Activated CD8-positive, alpha-beta memory T cell treated with anti-CD3 and anti-CD28 coated beads for 4 hours (primary cell): ENCODE results near the gene TMEM217.

Source experiments
- DNase-seq, 2 donors: peaks; one replicate each; pipeline ENCODE4 v3.0.0-alpha.2; 2020; ENCODE audit warnings: low read depth in 2 of 2

Gene TMEM217

DNA sequence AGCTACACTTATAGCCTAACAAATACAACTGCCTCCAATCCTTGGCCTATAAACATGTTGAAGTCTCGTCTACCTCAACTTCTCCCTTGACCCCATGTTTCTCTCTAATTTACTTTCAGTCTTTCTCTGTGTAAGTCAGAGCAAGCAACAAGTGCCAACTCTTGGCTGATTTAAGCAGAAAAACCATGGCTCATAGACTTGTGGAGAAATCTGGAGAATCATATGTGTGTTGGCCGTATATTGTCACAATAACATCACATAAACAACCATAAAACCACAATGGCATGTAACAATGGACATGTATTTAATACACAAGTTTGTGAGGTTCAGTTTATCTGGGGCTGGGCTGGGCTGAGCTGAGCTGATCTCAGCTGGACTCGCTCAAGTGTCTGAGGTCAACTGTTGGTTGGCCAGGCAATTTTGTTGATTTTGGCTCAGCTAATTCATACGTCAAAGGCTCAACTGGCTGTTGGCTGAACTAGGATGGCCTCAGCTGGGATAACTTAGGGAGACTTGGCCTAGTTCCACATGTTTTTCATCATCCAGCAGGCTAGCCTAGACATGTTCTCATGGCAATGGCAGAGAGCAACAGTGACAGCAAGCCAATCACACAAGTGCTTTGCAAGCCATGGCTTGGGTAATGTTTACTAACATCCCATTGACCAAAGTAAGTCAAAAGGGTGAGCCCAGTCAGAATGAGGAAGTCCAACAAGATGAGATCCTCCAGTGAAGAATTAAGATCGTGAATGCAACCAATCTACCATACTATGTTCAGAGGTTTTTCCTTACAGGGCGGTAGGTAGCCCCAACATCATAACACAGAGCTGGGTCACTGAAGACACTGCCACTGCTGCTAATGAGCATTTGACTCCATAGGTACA lies 13.3 kb downstream of the TMEM217 start:
- DNase-seq = no peak

DNA sequence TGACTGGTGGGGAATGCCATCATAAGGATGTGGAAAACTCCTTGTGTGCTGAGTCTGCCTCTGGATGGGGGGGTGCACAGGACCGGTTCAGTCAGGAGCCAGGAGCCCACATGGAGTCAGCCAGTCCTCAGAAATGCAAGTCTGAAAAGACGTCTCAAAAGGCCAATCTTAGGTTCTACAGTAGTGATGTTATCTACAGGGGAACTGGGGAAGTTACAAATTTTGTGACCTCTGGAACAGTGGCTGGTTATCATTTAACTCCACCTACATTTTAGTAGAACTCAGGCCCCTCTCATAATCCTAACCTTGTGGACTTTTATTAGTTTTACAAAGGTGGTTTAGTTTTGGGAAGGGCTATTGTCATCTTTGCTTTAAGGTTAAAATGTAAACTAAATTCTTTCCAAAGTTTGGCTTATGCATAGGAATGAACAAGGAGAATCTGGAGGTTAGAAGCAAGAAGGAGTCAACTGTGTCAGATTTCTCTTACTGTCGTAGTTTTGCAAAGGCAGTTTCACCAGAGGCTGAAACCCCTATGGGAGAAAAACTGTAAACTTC lies 14.1 kb downstream of the TMEM217 start:
- DNase-seq = no peak

DNA sequence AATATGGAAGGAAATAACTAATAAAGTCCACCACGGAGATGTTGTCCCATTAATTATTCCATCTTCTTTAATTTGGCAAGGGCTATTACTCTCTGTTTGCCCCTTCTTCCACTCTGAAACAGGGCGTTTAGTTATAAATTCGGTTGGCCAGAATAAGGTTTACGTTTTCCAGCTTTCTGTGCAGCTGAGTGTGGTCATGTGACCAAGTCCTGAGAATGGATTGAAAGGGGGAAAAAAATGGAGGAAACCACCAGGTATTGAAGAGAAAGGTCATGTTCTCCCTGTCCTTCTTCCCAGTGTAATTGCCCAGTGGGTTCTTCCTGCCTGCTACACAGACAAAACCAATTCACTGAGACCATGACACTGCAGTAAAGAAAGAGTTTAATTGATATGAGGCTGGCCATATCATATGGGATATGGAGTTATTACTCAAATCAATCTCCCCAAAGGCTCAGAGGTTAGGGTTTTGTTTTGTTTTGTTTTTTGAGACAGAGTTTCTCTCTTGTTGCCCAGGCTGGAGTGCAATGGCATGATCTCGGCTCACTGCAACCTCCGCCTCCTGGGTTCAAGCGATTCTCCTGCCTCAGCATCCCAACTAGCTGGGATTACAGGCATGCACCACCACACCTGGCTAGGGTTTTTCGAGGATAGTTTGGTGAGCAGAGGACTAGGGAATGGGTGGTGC lies 14.7 kb downstream of the TMEM217 start:
- no peak for DNase-seq

DNA sequence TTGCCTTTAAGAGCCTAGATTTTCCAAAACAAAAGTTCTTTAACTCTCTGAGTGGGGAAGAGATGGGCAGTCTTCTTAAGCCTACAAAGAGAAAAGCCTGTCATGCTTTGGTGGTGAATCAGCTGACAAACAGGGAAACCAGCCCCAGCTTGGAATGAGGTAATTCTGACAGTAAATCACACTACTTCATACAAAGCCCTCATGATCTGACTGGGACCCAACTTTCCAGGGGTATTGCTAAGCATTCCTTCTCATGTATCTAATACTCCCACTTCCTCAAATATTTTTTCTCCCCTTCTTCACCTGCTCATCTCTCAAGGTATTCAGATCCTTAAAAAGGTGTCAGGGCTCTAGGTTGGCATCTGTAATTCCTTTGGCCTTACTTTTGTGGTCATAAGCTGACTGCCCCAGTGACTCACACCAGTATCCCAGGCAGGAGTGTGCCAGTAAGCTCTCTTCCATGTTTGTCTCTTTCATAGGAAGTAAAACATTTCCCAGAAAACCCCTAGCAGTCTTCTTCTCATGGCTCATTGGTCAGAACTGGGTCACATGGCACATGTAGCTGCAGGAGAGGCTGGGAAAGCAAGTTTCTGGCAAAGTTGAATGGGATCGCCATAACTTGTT lies 15.4 kb downstream of the TMEM217 start:
- DNase-seq = no peak

DNA sequence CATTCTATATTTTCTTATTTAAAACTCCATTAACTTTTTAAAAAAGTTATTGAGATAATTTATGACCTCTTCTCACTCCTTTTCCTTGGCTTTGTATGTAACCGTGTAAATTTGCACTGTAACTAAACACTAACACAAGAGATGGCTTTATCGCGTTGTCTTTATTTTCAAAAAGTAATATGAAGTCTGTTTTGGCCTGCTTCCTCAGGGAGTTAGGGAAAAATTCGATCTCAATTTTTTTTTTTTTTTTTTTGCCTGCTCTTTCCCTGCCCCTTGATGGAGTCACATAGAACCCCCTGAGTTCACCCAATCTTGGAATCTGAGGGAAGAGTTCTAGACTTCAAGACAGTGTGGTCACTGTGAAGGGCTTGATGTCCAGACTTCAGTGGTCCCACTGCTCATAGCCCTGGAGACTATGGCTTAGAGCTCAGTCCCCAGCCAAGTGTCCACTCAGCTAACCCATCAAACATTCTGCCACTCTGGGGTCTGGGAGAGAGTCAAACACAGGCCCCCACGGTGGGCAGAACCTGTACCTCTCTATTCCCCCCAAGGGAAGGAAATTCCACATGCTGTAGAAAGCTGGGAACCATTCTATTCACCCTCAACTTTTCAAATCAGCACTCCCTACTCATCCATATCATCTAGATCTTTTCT lies 16.0 kb downstream of the TMEM217 start:
- DNase-seq = no peak

DNA sequence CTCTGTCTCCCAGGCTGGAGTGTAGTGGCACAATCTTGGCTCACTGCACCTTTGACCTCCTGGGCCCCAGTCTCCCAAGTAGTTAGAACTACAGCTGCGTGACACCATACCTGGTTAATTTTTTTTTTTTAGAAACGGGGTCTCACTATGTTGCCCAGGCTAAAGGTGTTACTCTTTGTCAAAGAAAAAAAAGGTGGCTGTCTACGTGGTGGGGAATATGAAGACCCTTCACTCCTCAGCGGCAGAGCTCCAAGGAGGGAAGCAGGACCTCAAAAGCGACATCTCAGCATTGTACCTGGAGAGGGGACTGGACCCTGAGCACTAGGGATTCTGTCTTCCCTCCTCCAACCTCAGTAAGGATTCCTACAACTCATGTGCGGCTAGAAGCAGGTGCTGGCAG lies 16.8 kb downstream of the TMEM217 start:
- no peak for DNase-seq

DNA sequence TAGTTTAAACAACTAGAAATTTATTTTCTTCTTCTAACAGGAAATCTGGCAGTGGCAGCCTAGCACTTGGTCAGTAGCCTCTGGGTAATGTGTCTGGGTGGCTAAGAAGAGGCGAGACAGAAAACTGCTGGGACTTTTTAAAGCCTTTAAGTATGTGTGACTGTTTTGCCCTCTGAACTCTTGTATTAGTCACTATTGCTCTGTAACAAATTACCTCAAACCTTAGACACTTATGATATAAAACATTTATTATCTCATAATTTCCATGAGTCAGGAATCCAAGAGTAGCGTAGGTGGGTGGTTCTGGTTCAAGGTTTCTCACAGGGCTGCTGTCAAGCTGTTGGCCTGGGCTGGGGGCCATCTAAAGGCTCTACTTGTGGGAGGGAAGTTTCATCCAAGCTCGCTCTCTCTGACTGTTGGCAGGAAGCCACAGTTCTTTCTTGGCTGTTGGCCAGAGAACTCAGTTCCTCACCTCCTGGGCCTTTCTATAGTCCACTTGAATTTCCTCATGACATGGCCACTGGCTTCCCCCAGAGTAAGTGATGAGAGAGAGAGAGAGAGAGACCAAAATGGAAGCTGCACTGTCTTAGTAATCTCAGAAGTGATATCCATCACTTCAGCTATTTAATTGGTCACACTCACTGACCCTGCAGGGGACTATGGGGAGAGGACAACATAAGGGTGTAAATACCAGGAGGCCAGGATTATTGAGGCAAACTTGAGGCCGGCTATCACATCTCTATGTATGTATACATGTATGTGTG lies 17.8 kb downstream of the TMEM217 start:
- DNase-seq = peak; percentile 56 to 63

DNA sequence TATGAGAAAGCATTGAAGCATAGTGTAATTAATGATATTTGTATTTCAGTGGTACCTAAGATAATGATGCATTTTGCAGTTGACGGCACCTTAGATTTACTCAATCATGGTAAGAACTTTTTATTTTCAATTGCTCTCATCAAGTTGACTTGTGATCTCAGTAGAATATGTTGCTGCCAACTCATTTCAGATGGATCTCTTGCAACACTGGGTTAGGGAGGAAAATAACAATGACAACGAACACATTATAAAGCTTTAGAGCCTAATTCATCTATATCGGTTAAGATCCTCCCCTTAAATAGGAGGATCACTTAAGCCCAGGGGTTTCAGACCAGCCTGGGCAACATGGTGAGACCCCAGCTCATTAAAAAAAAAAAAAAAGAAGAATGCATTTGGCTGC lies 18.4 kb downstream of the TMEM217 start:
- no peak for DNase-seq

DNA sequence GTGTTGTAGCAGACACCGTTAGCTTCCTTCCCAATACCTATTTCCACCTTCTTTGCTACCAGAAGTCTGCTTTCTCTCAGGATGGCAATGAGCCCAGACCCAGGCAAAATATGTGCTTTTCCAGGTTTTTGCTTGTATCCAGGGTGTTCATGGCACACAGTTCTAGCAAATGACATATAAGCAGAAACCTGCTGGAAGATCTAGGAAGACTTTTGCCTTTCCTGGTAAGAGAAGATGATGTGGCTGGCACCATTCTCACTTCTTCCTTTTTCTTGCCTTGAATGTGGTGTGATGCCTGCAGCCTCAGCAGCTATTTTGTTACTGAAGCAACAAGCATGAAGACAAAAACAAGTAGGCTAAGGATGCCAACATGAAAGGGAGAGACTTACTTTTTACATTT lies 19.6 kb downstream of the TMEM217 start:
- no peak for DNase-seq

DNA sequence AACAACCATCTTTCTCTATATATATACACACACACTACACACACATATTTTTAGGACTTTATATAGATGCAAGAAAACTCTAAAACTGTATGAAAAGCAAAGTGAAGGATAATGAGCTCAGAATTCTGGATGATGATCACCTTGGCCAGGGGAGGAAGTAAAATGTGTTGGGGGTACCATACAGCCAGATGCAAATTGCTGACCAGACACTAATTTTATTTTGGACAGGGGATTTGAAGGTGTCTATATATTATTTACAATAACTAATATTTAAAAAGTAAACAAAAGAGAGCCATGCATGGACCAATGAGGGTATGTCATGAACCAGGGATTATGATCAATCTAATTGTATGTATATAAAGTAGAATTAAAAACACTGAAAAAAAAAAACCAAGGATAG lies 20.2 kb downstream of the TMEM217 start:
- DNase-seq = no peak

DNA sequence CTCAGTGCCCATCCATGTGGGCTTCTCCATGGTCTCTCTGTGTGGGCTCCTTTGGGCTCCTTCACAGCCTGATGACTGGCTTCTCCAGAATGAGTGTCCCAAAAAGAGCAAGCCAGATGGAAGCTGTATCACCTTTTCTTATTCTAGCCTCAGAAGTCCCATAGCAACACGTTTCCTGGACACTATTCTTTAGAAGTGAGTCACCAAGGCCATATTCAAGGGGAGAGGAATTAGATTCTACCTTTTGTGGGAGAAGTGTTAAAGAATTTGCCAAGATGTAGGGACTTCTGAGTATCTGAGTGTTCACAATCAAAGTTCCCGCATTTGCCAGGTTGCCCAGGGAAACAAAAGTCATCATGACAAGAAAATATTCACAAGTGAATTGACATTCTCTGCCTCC lies 21.0 kb downstream of the TMEM217 start:
- DNase-seq = no peak

DNA sequence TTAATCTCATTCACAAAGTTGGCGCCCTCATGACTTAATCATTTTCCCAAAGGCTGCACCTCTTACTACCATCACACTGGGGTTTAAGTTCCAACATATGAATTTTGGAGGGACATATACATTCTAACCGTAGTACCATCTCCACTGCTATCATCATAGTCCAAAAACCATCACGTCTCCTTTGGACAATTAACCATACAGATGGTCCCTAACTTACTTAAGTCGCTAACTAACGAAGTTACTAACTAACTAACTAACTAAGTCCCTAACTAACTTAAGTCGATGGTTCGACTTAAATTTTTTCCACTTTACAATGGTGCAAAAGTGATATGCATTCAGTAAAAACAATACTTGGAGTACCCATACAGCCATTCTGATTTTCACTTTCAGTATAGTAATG lies 24.4 kb downstream of the TMEM217 start:
- DNase-seq = no peak

DNA sequence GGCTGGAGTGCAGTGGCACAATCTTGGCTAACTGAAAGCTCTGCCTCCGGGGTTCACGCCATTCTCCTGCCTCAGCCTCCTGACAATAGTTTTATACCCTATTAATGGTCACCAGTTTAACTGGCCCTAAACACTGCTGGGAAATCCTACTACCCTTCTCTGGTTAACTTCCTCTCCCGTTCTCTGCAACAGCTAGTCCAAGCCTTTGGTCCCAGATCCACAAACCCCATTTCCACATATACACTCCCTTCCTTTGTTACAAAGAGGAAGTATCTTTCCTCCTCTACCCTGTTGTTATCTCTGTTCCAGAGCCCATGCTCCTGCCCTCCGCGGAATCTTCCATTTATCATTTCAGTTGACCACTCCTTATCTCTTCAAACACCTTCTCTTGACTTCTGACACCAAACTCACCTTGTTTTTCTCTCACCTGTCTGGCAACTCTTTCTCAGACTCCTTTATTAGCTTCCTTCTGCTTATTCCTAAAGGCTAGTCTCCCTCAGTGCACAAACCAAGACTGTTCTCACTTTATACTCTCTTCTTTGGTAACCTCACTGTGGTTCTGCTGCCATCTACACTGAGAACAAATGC lies 25.4 kb downstream of the TMEM217 start:
- no peak for DNase-seq

DNA sequence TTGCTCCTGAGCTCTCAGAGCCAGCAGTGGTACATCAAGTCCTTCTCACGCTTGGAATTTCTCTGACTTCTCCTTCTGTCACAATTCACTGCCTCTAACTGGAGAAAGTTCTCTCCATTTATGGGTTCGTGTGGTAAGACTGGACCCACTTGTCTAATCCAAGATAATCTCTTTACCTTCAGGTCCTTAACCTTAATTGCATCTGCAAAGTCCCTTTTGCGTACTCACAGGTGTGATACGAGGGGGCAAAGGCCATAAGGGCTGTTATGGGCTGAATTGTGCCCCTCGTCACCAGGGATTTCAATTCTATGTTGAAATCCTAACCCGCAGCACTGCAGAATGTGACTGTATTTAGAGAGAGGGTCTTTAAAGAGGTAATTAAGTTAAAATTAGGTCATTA lies 27.8 kb downstream of the TMEM217 start:
- no peak for DNase-seq

DNA sequence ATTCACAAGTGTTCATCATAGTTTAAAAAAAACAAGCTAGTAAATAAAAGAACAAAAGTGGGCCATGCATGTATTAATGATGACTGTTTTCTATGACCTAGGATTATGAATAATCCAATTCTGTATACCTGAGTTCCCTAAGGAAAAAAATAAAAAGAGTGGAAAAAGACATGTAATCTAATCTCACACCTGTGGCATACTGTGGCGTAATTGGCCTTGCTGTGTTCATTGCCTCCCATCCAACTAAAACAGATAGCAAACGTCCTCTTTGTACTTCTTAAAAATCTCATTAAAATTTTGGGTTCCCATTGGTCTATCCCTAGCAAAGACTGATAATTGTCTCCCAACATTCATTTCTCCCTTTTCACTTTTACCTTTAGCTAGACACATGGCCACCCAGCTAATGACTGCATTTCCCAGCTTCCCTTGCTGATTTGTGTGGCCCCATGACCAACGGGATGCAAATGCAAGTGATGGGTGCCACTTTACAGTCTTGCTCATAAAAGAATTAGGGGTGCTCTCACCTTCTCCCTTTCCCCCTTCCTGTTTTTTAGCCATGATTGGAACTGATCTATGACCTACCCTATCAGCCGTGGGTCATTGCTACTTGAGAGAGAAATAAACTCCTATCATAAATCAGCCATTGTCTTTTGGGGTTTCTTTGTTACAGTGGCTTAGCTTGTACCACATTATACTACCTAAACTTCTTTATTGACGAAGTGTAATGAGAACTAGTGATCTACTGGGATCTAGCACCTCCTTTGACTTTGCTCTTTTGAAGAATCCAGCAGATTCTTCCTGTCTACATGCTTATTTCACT lies 32.4 kb downstream of the TMEM217 start:
- no peak for DNase-seq

DNA sequence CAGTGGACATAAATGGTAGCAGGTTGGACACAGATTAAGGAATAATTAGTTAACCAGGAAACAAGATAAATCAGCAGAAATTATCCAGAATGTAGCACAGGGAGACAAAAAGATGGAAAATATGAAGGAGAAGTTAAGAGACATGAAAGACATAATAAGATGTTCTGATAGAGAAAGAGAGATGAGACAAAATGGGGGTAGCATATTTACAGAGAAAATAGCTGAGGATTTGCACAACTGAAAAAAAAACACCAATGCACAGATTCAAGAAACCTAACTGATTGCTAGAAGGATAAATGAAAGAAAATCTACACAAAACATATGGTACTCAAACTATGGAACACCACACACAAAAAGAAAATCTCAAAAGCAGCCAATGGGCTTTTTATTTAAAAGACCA lies 35.0 kb downstream of the TMEM217 start:
- no peak for DNase-seq

DNA sequence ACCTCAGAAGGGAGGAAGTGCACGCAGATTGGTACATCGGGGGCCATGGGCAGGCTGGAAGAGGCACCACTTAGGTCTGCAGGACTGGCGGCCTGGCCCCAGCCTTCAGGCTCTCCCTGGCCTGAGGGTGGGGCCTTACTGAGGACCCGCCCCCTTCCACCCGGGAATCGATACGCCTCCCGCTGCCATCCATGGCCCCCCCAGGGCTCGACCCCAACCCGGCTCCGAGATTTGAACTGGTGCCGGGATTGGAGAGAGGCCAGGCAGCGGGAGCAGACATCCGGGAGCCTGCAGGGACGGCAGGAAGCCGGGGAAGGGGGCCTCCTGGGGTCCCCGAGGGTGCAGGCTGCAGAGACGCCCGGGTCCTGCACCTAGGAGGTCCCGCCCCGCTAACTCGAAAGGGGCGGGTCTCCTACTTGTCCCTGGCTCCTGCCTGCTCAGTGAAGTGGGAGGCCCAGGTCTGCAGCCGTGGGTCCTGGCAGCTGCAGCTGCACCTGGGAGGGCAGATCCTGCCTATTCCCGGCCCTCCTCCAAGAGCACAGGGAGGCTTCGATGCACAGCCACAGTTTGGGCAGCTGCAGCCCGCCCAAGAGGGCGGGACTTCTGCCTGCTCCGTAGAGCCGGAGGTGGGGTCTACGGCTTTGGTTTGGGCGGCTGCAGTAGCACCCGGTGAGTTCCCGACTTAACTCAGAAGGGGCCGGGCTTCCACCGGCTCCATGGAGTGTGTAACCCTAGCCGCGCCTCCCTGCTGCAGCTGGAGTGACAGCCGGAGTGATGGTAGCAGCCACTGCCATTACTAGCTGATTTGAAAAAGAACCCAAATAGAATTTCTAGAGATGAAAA lies 35.6 kb downstream of the TMEM217 start:
- peak in 1 of 2 donors; percentile 25 for DNase-seq

DNA sequence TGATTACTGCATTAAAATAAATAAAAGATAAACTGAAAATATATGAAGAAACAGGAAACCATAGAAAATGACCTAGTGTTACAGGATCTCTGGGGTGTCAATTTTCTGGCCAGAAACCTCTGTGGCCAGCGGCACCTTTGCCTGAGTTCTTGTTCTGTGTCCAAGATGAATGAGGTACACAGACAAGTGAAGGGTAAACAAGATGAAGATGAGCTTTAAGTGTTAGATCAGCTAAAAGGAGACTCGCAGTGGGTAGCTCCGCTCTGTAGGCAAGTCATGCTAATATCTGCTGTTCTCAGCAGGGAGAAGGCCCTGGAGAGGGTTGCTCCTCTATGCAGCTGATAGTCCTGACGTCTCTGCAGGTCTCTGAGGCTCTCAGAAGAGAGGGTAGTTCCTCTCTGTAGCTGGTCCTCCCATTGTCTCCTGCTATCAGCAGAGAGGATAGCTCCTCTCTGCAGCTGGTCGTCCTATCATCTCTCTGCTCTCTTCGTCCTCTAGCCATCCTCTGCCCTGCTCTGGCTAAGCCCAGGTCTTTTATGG lies 36.3 kb downstream of the TMEM217 start:
- DNase-seq = no peak

DNA sequence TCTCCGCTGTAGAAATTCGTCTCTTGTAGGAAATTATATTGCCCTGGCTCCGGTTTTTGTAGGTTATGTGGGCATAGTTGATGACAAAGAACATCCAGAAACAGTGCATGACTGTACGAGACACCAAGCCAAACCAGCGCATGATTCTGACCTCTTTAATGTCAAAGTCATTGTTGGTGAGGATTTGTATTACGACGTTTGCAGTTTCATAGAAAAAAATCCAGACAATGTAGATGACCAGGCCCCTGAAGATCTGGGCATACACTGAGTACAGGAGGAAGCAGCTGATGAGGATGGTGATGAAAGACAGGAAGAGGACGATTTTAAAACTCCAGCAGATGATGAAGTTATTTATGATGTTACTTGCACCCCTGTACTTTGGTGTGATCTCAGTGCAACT lies 39.4 kb downstream of the TMEM217 start:
- DNase-seq = no peak
